NOMO-1 treated with dmso at 0.1 percent for 144 hours (cell line): ENCODE measurements around the gene CLTCL1.

Experiments
- DNase-seq: peaks from one replicate; lab custom pipeline; 2025; ENCODE audit not compliant: unreplicated experiment; lab: John Stamatoyannopoulos, UW

Gene CLTCL1

GRCh38 chr22:19197997-19198865 is 93.3 kb downstream of the CLTCL1 start:
- DNase-seq: no peak

DNA sequence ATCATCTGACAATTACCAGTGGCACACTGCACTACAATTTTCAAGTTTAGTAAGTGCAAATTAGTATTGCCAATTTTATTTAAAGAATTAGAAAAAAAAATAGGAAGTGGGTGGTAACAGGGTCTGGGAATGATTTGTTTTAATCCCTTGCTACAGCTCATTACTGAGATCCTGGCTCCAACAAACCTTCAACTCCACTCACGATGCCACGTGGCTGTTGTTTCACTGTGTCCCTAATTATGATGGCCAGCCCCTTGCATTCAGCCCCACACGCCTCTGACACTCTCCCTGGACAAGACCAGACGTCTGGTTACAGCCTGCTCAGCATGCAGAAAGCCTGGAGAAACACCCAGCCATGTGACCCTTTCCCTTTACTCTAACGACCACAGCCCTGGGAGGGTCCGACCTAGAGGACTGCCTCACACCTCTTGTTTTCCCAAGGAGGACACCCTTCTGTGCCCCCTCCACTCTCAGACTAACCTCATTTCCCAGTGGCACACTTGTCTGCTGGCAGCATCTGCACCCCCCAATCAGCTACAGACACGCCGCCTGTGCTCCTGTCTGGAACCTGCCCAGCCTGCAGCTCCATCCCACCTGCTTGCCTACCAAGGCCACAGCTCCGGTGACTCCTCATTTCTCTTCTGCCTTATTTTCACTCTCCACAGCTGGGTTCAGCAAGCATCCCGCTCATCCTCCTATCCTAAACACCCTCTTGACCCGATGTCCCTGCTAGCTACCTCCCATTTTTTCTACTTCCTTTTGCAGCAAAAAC is 94.5 kb downstream of the CLTCL1 start:
- DNase-seq: no peak

DNA sequence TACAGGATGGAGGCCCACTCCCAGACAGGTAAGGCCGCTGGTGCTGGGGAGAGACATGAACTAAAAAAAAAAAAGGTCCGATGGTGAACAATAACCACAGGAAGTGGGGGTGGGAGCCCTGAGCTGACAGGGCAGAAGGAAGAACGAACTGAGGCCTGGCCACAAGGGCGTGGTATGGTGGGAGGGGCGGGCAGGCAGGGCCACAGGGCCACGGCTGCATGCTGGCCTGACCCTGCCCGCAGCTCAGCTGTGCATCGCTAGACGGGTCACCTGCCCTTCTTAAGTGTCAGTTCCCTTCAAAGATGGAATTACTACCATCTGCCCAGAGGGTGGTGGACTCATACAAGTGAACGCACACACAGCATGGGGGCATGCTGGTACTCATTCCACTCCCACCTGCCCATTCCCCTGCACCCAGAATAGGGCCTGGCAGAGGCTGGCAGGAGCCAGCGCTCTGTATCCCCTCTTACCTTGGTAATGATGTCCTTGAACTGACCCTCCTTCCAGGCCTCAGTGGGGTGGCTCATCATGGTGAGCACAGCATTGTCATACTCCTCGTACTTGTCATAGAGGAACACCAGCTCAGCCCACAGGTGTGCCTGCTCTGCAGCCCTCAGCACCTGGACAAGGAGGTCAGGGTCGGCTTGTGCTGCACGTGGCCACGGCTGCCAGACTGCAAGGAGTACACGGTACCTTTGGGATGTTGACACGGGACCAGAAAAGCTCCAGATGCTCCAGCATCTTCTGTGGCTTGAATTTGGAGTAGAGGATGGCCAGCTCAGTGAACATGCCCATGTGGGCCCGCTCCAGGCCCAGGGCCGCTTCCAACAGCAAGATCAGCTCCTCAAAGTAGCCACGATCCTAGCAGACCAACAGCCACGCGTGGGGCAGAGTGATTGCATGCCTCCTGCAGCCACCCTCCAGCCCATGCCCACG is 95.5 kb downstream of the CLTCL1 start:
- no peak for DNase-seq

GRCh38 chr22:19194766-19195536 is 96.6 kb downstream of the CLTCL1 start:
- no peak for DNase-seq

DNA sequence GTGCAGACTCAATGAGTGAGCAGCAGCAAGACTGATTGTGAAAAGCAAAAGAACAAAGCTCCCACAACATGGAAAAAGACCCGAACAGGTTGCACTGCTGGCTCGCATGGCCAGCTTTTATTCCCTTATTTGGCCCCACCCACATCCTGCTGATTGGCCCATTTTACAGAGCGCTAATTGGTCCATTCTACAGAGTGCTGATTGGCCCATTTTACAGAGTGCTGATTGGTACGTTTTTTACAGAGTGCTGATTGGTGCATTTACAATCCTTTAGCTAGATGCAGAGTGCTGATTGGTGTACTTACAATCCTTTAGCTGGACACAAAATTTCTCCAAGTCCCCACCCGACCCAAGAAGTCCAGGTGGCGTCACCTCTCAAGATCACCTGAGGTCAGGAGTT is 97.6 kb downstream of the CLTCL1 start:
- no peak for DNase-seq

DNA sequence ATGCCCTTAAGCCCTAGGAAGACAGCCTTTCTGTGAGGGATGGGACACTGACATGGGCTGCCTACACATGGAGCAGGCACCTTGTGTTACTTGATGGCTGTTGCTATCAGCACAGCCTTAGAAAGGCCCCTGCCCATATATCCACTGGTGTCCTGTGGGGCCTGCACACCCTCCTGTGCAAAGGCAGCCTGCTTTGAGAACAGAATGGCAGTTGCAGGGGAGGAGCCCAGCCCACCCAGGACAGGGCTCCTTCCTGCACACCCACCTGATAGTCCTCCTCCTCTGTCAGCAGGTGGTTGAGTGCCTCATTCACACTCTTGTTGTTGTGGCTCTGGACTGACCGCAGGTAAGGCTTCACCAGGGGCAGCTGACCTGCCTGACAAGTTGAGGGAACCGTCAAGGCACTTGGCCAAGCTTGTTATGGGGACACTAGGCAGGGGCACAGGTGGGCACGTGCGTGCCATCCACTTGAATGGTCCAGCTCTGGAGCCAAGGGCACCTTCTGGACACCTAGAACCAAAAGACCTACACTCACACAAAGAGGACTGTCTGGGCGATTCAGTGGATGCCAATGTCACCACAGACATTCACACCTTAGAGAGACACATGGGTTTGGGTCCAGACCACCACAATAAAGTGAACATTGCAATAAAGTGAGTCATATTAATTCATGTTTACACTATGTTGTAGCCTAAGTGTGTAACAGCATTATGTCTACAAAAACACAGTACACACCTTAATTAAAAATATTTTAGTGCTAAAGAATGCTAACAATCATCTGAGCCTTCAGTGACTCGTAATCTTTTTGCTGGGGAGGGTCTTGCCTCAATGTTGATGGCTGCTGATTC is 103.6 kb downstream of the CLTCL1 start:
- DNase-seq: no peak

- no peak for DNase-seq
Observed at GRCh38 chr22:19184276-19184997, 107.1 kb downstream of the CLTCL1 start.

DNA sequence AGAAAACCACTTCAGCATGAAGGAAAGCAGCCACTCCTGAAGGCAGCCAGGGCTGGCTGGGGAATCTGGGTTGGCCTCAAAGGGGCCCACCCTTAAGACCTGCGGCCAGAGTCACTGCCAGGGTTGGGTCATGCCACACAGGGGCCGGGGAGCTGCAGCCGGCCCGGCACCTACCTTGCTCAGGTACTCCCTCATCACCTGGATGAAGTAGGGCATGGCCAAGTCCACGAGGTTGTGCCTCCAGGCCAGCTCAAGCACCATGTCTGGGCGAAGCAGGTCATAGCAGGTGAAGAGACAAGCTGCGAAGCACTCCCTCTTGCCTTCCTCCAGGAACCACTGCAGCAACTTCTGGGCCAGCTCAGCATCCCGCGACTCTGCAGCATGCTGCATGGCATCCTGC is 108.3 kb downstream of the CLTCL1 start:
- no peak for DNase-seq

GRCh38 chr22:19182472-19183157 is 108.9 kb downstream of the CLTCL1 start:
- DNase-seq: no peak

- no peak for DNase-seq
Observed at GRCh38 chr22:19181786-19182471, 109.6 kb downstream of the CLTCL1 start.

- no peak for DNase-seq
Observed at GRCh38 chr22:19180740-19181410, 110.6 kb downstream of the CLTCL1 start.

DNA sequence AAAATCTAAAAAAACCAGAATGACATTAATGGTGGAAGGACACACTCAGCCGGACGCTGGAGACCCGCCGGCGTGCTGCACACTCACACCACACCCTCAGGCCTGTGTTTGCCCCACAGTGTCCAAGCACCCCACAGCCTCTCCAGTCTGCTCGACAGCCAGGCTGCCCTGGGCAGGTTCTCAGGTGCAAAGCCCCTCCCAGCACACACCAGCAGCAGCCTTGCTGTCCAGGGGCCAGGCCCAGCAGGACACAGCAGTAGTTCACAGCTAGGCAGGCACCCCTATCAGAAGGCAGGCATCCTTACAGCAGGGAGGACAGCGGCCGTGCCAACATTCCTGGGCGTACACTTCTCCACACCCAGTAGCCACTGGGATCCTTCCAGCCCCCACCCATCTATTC is 111.3 kb downstream of the CLTCL1 start:
- no peak for DNase-seq

DNA sequence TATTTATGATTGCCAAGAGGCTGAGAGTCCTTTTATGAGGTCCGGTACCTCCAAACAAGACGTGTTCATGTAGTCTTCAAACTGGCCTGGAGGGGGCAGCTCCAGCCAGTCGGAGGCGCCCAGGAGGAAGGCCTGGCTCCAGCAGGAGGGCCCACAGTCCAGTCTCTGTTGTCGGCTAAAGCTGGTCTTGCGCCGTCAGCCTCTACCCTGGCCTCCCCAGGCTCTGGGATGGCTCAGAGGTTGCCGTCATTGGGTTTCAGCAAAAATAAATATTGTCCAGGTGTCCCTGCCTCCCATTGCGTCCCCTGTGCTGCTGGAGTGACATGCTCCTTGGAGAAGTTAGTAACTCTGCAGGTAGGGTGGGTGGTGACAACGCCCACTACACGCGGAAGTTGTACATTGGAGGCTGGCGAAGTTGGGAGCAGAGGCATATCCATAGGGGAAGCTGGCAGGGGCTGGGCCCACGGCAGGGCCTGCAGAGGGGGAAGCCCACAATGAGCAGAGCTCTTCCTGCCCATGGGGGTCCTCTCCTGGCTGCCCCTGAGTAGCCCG is 111.9 kb downstream of the CLTCL1 start:
- peak; percentile 74 for DNase-seq

- peak; percentile 67 for DNase-seq
Observed at GRCh38 chr22:19178657-19179496, 112.6 kb downstream of the CLTCL1 start, which contains the start of gene SLC25A1. Gene SLC25A1, minus strand, starts transcription at chr22:19178736. Its CDS starts 63 bp downstream, at chr22:19178673.

DNA sequence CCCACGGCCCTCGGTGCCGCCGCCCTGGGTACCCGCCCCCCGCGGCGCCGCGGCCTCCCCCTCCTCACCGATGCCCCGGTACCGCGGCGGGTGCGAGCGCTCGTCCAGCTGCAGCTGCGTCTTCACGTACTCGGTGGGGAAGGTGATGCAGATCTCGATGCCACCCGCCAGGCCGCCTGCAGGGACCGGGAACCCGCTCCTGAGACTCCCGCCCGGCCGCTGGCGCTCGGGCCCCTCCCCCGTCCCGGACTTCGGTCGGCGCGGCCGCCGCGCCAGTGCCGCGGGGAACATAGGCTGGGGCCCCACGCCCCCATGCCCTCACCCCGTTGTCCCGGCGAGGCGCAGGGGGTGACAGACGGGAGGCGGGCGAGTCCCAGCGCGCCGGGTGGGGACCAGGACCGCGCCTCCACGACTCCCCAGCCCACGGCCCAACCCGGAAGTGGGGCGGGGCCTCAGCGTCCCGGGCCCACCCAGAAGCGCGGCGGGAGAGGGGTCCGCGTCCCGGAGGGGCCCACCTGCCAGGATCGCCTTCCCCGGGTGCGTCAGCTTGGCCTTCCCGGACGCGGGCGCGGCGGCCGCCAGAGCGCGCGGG is 113.4 kb downstream of the CLTCL1 start:
- DNase-seq: no peak
